GM23338 (cell line): ENCODE measurements around the gene CDC42EP5. TPM values are rescaled to one million over a fixed set of nuclear protein-coding genes. Genes with fewer than 3 reads are reported as not detected.

Experiments used
- ATAC-seq: fragments of 200-7000 bp; cut with Tn5 transposase; 3 replicates; pipeline ENCODE4 v1.9.1; 2020
- DNase-seq: peaks from one replicate; pipeline ENCODE4 v3.0.0-alpha.2; 2015; ENCODE audit warnings: low spot score
- H2AFZ ChIP-seq: fragments of 200-600 bp; sonication (generic); 2 replicates; pipeline ENCODE4 v1.8.0; 2016; ENCODE audit warnings: antibody characterized with exemption, mild to moderate bottlenecking, moderate library complexity
- H3F3A ChIP-seq: fragments of 200-600 bp; sonication (generic); replicated peaks from 2 replicates; pipeline ENCODE4 v1.8.0; 2017; ENCODE audit warnings: antibody characterized with exemption, mixed run types, low read depth
- H3K27ac ChIP-seq: fragments of 200-600 bp; sonication (generic); 2 replicates; pipeline ENCODE4 v1.6.1; 2016; ENCODE audit warnings: low read depth
- H3K27me3 ChIP-seq: fragments of 200-600 bp; sonication (generic); 2 replicates; pipeline ENCODE4 v1.8.0; 2016; ENCODE audit warnings: mild to moderate bottlenecking, mixed run types, moderate library complexity; ENCODE audit not compliant: insufficient read depth
- H3K36me3 ChIP-seq: fragments of 200-600 bp; sonication (generic); 2 replicates; pipeline ENCODE4 v1.8.0; 2016; ENCODE audit warnings: mild to moderate bottlenecking; ENCODE audit not compliant: insufficient read depth
- H3K4me1 ChIP-seq: fragments of 200-600 bp; sonication (generic); 2 replicates; pipeline ENCODE4 v1.8.0; 2016; ENCODE audit warnings: mild to moderate bottlenecking, moderate library complexity; ENCODE audit not compliant: insufficient read depth
- H3K4me2 ChIP-seq: fragments of 200-600 bp; sonication (generic); 2 replicates; pipeline ENCODE4 v1.7.1; 2017; ENCODE audit warnings: mixed run types
- H3K4me3 ChIP-seq: fragments of 200-600 bp; sonication (generic); 2 replicates; pipeline ENCODE4 v1.6.1; 2016; ENCODE audit warnings: mixed run types
- H3K79me2 ChIP-seq: fragments of 200-600 bp; sonication (generic); replicated peaks from 2 replicates; pipeline ENCODE4 v1.8.0; 2017; ENCODE audit warnings: mild to moderate bottlenecking; ENCODE audit not compliant: insufficient read depth
- H3K9me2 ChIP-seq: fragments of 200-600 bp; sonication (generic); 2 replicates; pipeline ENCODE4 v1.8.0; 2017; ENCODE audit not compliant: insufficient read depth
- H4K20me1 ChIP-seq: fragments of 200-600 bp; sonication (generic); replicated peaks from 2 replicates; pipeline ENCODE4 v1.8.0; 2017; ENCODE audit warnings: mild to moderate bottlenecking; ENCODE audit not compliant: insufficient read depth
- H3K27ac Mint-ChIP-seq: 2 replicates; pipeline ENCODE4 v1.8.0; 2020; ENCODE audit warnings: inconsistent platforms, mild to moderate bottlenecking, moderate library complexity, mixed read lengths
- H3K27me3 Mint-ChIP-seq: 3 replicates; pipeline ENCODE4 v1.8.0; 2022; ENCODE audit warnings: low read depth, mild to moderate bottlenecking, moderate library complexity, mixed read lengths, inconsistent platforms; ENCODE audit not compliant: insufficient read depth, poor library complexity
- H3K36me3 Mint-ChIP-seq: 3 replicates; pipeline ENCODE4 v1.8.0; 2021; ENCODE audit warnings: low read depth, mild to moderate bottlenecking, inconsistent platforms, moderate library complexity, mixed read lengths
- H3K4me1 Mint-ChIP-seq: 3 replicates; pipeline ENCODE4 v1.8.0; 2020; ENCODE audit warnings: mild to moderate bottlenecking, inconsistent platforms, mixed read lengths
- H3K4me3 Mint-ChIP-seq: 3 replicates; pipeline ENCODE4 v1.8.0; 2021; ENCODE audit warnings: moderate library complexity, mild to moderate bottlenecking, inconsistent platforms, mixed read lengths
- H3K9me3 Mint-ChIP-seq: 3 replicates; pipeline ENCODE4 v1.8.0; 2020; ENCODE audit warnings: moderate library complexity, mild to moderate bottlenecking, inconsistent platforms, mixed read lengths
- CREB1 ChIP-seq: fragments of 250-450 bp; sonication (Bioruptor Pico); IDR thresholded peaks from 2 replicates; pipeline ENCODE4 v1.5.0; 2020; ENCODE audit warnings: low read depth, mild to moderate bottlenecking, moderate library complexity
- EZH2 ChIP-seq: fragments of 200-600 bp; sonication (generic); IDR thresholded peaks from one replicate; pipeline ENCODE4 v1.8.0; 2017; ENCODE audit warnings: antibody characterized with exemption, mild to moderate bottlenecking, low read depth; ENCODE audit not compliant: unreplicated experiment
- EZH2phosphoT487 ChIP-seq: fragments of 200-600 bp; sonication (generic); IDR thresholded peaks from one replicate; pipeline ENCODE4 v1.8.1; 2018; ENCODE audit warnings: antibody characterized with exemption; ENCODE audit not compliant: unreplicated experiment
- JUNB ChIP-seq: IDR thresholded peaks from one replicate; pipeline ENCODE4 v1.6.1; 2016; ENCODE audit warnings: antibody characterized with exemption; ENCODE audit not compliant: unreplicated experiment
- NANOG ChIP-seq: IDR thresholded peaks from 2 replicates; pipeline ENCODE4 v1.6.1; 2016; ENCODE audit warnings: antibody characterized with exemption, borderline replicate concordance
- POLR2AphosphoS5 ChIP-seq: IDR thresholded peaks from 2 replicates; pipeline ENCODE4 v1.6.1; 2016; ENCODE audit warnings: antibody characterized with exemption, low read depth
- STAT1 ChIP-seq: IDR thresholded peaks from one replicate; pipeline ENCODE4 v1.6.1; 2016; ENCODE audit warnings: antibody characterized with exemption; ENCODE audit not compliant: unreplicated experiment
- ZNF114 ChIP-seq: fragments of 250-450 bp; sonication (Bioruptor Pico); IDR thresholded peaks from 2 replicates; pipeline ENCODE4 v1.5.0; 2020; ENCODE audit warnings: mild to moderate bottlenecking, moderate library complexity
- ZNF331 ChIP-seq: fragments of 250-450 bp; sonication (Bioruptor Pico); IDR thresholded peaks from 2 replicates; pipeline ENCODE4 v1.5.0; 2020; ENCODE audit warnings: low read depth, mild to moderate bottlenecking, moderate library complexity
- polyA plus RNA-seq: library from polyadenylated mRNA; unstranded; fragments of >200 nt; fragmentation: Nextera tagmentation; extraction: Ambion mirVana; gene quantifications from 2 replicates; pipeline ENCODE4 v1.2.1, GENCODE V29; 2016
- total RNA-seq: library from RNA; depleted of rRNA; stranded (reverse); fragments of >200 nt; shearing (Covaris generic); gene quantifications from 2 replicates; pipeline ENCODE4 v1.2.3, GENCODE V29; 2014
- TF ChIP-seq, protein P1 (sequence below): fragments of 250-450 bp; sonication (Bioruptor Pico); IDR thresholded peaks from 2 replicates; pipeline ENCODE4 v1.5.0; 2020; ENCODE audit warnings: mild to moderate bottlenecking, moderate library complexity
- TF ChIP-seq, protein P2 (sequence below): IDR thresholded peaks from one replicate; pipeline ENCODE4 v1.6.1; 2018; ENCODE audit warnings: antibody characterized with exemption; ENCODE audit not compliant: unreplicated experiment
- TF ChIP-seq, protein P3 (sequence below), 2 experiments: fragments of 200-600 bp in 1 of 2; sonication (generic) in 1 of 2; conservative IDR thresholded peaks; 2 replicates each; pipeline versions ENCODE4 v1.5.1 to v1.6.1; 2016 to 2017; ENCODE audit warnings: antibody characterized with exemption in 2 of 2, low read depth in 2 of 2, mild to moderate bottlenecking in 2 of 2, moderate library complexity in 1 of 2
- TF ChIP-seq, protein P4 (sequence below): IDR thresholded peaks from 2 replicates; pipeline ENCODE4 v1.6.1; 2016; ENCODE audit warnings: antibody characterized with exemption

CDC42EP5 gene
- total and polyA plus RNA-seq, 2 experiments from 2014 or later: 1.4 to 3.4 TPM

DNA sequence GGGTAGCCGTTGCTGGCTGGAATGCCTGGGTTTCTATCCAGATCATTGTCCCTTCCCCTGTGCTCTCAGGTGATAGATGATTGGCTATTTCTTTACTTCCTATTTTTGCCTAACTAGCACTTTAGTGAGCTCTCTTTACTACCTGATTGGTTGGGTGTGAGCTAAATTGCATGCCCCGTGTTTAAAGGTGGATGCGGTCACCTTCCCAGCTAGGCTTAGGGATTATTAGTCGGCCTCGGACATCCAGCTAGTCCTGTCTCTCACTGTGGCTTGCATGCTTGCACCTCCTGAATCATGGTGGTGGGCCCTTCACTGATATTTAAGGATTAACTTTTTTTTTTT lies 47.7 kb downstream of the CDC42EP5 start:
- Histone ChIP-seq H4K20me1 (no peaks in the 10 kb centered on the region; the same call in 1 of the 2 replicates), H2AFZ (no peak overlapping the region), H3K4me3 (no peak overlapping the region), H3K27me3 (no peaks in the 10 kb centered on the region), H3K4me2 (no peak overlapping the region), H3K4me1 (peaks cover 14% of the 10 kb centered on the region), H3K27ac (no peak overlapping the region), H3K79me2 (0 out of 2 replicates have a peak, but pooled peaks cover 3% of the 10 kb centered on the region), H3K9me2 (no peaks in the 10 kb centered on the region), H3F3A (0 out of 2 replicates have a peak, but pooled peaks cover 7% of the 10 kb centered on the region), H3K36me3 (no peaks in the 10 kb centered on the region)
- H3K27ac Mint-ChIP-seq: no peak overlapping the region
- peaks cover 21% of the 10 kb centered on the region for H3K27me3 Mint-ChIP-seq
- peaks cover 53% of the 10 kb centered on the region for H3K36me3 Mint-ChIP-seq
- no peaks in the 10 kb centered on the region; the same call in 2 of the 3 replicates for H3K9me3 Mint-ChIP-seq
- ATAC-seq (no peak), DNase-seq (no peak)
- peaks cover 26% of the 10 kb centered on the region for H3K4me1 Mint-ChIP-seq
- TF ChIP-seq JUNB (no peak), STAT1 (no peak), ZNF114 (no peak), EZH2phosphoT487 (no peak), POLR2AphosphoS5 (no peak), NANOG (no peak), ZNF331 (CRISPR knock-in tag) (no peak), CREB1 (CRISPR knock-in tag) (no peak), EZH2 (no peak)
- TF ChIP-seq, protein P1, sequence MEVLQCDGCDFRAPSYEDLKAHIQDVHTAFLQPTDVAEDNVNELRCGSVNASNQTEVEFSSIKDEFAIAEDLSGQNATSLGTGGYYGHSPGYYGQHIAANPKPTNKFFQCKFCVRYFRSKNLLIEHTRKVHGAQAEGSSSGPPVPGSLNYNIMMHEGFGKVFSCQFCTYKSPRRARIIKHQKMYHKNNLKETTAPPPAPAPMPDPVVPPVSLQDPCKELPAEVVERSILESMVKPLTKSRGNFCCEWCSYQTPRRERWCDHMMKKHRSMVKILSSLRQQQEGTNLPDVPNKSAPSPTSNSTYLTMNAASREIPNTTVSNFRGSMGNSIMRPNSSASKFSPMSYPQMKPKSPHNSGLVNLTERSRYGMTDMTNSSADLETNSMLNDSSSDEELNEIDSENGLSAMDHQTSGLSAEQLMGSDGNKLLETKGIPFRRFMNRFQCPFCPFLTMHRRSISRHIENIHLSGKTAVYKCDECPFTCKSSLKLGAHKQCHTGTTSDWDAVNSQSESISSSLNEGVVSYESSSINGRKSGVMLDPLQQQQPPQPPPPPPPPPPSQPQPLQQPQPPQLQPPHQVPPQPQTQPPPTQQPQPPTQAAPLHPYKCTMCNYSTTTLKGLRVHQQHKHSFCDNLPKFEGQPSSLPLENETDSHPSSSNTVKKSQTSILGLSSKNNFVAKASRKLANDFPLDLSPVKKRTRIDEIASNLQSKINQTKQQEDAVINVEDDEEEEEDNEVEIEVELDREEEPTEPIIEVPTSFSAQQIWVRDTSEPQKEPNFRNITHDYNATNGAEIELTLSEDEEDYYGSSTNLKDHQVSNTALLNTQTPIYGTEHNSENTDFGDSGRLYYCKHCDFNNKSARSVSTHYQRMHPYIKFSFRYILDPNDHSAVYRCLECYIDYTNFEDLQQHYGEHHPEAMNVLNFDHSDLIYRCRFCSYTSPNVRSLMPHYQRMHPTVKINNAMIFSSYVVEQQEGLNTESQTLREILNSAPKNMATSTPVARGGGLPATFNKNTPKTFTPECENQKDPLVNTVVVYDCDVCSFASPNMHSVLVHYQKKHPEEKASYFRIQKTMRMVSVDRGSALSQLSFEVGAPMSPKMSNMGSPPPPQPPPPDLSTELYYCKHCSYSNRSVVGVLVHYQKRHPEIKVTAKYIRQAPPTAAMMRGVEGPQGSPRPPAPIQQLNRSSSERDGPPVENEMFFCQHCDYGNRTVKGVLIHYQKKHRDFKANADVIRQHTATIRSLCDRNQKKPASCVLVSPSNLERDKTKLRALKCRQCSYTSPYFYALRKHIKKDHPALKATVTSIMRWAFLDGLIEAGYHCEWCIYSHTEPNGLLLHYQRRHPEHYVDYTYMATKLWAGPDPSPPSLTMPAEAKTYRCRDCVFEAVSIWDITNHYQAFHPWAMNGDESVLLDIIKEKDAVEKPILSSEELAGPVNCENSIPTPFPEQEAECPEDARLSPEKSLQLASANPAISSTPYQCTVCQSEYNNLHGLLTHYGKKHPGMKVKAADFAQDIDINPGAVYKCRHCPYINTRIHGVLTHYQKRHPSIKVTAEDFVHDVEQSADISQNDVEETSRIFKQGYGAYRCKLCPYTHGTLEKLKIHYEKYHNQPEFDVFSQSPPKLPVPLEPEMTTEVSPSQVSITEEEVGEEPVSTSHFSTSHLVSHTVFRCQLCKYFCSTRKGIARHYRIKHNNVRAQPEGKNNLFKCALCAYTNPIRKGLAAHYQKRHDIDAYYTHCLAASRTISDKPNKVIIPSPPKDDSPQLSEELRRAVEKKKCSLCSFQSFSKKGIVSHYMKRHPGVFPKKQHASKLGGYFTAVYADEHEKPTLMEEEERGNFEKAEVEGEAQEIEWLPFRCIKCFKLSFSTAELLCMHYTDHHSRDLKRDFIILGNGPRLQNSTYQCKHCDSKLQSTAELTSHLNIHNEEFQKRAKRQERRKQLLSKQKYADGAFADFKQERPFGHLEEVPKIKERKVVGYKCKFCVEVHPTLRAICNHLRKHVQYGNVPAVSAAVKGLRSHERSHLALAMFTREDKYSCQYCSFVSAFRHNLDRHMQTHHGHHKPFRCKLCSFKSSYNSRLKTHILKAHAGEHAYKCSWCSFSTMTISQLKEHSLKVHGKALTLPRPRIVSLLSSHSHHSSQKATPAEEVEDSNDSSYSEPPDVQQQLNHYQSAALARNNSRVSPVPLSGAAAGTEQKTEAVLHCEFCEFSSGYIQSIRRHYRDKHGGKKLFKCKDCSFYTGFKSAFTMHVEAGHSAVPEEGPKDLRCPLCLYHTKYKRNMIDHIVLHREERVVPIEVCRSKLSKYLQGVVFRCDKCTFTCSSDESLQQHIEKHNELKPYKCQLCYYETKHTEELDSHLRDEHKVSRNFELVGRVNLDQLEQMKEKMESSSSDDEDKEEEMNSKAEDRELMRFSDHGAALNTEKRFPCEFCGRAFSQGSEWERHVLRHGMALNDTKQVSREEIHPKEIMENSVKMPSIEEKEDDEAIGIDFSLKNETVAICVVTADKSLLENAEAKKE (CRISPR knock-in tag): no peak
- TF ChIP-seq, protein P2, sequence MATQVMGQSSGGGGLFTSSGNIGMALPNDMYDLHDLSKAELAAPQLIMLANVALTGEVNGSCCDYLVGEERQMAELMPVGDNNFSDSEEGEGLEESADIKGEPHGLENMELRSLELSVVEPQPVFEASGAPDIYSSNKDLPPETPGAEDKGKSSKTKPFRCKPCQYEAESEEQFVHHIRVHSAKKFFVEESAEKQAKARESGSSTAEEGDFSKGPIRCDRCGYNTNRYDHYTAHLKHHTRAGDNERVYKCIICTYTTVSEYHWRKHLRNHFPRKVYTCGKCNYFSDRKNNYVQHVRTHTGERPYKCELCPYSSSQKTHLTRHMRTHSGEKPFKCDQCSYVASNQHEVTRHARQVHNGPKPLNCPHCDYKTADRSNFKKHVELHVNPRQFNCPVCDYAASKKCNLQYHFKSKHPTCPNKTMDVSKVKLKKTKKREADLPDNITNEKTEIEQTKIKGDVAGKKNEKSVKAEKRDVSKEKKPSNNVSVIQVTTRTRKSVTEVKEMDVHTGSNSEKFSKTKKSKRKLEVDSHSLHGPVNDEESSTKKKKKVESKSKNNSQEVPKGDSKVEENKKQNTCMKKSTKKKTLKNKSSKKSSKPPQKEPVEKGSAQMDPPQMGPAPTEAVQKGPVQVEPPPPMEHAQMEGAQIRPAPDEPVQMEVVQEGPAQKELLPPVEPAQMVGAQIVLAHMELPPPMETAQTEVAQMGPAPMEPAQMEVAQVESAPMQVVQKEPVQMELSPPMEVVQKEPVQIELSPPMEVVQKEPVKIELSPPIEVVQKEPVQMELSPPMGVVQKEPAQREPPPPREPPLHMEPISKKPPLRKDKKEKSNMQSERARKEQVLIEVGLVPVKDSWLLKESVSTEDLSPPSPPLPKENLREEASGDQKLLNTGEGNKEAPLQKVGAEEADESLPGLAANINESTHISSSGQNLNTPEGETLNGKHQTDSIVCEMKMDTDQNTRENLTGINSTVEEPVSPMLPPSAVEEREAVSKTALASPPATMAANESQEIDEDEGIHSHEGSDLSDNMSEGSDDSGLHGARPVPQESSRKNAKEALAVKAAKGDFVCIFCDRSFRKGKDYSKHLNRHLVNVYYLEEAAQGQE: no peak
- TF ChIP-seq, protein P3, sequence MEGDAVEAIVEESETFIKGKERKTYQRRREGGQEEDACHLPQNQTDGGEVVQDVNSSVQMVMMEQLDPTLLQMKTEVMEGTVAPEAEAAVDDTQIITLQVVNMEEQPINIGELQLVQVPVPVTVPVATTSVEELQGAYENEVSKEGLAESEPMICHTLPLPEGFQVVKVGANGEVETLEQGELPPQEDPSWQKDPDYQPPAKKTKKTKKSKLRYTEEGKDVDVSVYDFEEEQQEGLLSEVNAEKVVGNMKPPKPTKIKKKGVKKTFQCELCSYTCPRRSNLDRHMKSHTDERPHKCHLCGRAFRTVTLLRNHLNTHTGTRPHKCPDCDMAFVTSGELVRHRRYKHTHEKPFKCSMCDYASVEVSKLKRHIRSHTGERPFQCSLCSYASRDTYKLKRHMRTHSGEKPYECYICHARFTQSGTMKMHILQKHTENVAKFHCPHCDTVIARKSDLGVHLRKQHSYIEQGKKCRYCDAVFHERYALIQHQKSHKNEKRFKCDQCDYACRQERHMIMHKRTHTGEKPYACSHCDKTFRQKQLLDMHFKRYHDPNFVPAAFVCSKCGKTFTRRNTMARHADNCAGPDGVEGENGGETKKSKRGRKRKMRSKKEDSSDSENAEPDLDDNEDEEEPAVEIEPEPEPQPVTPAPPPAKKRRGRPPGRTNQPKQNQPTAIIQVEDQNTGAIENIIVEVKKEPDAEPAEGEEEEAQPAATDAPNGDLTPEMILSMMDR (conservative IDR thresholded peaks at IDR 0.05; ENCODE audit: low read depth in 2 of 2): no peak
- TF ChIP-seq, protein P4, sequence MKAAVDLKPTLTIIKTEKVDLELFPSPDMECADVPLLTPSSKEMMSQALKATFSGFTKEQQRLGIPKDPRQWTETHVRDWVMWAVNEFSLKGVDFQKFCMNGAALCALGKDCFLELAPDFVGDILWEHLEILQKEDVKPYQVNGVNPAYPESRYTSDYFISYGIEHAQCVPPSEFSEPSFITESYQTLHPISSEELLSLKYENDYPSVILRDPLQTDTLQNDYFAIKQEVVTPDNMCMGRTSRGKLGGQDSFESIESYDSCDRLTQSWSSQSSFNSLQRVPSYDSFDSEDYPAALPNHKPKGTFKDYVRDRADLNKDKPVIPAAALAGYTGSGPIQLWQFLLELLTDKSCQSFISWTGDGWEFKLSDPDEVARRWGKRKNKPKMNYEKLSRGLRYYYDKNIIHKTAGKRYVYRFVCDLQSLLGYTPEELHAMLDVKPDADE: no peak
- no peak overlapping the region for H3K4me3 Mint-ChIP-seq
